GM19240 (cell line): Measurements from ENCODE around the gene SPATA24.
"Not testable (repeated sequence)": the region's sequence is repeated elsewhere in the genome, so short reads cannot be mapped to it uniquely, and the experiment has no call there.

Experiments used
- DNase-seq: peaks from one replicate; pipeline ENCODE4 v3.0.0; 2011; ENCODE audit warnings: low spot score; ENCODE audit not compliant: insufficient read length

The SPATA24 gene

GRCh38 chr5:139354186-139354585 is 49.7 kb downstream of the SPATA24 start:
- no peak for DNase-seq

GRCh38 chr5:139347863-139348262 is 56.0 kb downstream of the SPATA24 start:
- not testable (repeated sequence) for DNase-seq
